Measurements from ENCODE around the gene ARHGEF5.

Gene ARHGEF5

GRCh38 chr7:144403102-144403501 is 47.9 kb downstream of the ARHGEF5 start:
- no peak for TF ChIP-seq CTCF (IDR thresholded peaks at IDR 0.05; ENCODE audit: insufficient read depth, low read depth, low read length, missing control alignments)
- H3K4me3 ChIP-seq (ENCODE audit: low read length) = no peak overlapping the region
- DNase-seq (ENCODE audit: low read depth) = no peak

GRCh38 chr7:144403649-144404061 is 48.5 kb downstream of the ARHGEF5 start, which contains the start of gene NOBOX:
TSS of gene NOBOX (minus strand) at chr7:144403693.
- DNase-seq (ENCODE audit: low read depth) = no peak
- no peak for TF ChIP-seq CTCF (IDR thresholded peaks at IDR 0.05; ENCODE audit: insufficient read depth, low read depth, low read length, missing control alignments)
- no peak within 1 kb of the TSS for H3K4me3 ChIP-seq (ENCODE audit: low read length)

DNA sequence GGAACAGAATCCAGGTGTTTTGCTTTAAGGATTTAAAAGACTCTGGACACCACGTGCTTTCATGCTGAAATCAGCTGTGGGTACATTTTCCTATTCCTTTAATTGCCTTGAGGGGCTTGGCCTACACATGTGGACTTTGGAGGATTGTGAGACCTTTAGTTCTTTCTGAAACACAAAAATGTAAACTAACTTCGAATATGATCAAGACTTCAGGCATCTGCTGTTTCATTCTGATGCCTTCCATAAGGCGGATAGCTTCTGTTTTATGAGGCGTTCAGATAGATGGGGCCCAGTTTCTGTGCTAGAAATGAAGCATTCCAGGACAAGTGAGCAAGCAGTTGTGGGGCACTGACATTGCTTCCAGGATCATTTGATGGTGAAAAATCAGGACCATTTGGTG is 49.7 kb downstream of the ARHGEF5 start:
- no peak for TF ChIP-seq CTCF (IDR thresholded peaks at IDR 0.05; ENCODE audit: insufficient read depth, low read depth, low read length, missing control alignments)
- no peak for DNase-seq (ENCODE audit: low read depth)
- no peak overlapping the region for H3K4me3 ChIP-seq (ENCODE audit: low read length)

DNA sequence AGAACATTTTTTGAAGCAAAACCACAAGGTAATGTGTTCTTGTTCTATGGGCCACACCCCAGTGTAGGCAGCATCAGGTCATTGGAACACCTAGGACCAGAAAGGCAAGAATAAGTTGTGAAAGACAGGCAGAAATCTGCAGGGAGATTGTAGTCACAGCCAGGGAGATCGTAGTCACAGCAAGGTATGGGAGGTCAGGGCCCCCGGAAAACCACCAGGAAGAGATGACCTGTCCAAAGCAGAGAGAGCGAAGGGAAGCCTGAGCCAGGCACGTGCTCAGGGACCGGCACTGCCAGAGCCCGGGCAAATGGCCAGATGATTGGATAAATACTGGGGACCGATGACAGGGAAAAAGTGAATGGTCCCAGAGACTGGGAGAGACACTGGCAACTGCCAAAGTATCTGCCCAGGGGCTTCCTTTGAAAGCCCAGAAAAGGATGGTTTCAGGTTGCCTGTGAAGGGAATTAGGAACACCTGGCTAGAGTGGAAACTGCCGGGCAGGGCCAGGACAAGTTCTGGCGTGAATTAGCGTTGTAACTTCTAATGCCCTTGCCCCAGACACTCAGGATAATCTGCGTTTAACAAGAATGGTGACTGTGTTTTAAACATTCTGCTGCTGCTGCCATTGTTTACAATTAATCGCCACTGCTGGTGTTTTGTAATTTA is 52.2 kb downstream of the ARHGEF5 start:
- DNase-seq (ENCODE audit: low read depth) = peak; percentile 93
- TF ChIP-seq CTCF (IDR thresholded peaks at IDR 0.05; ENCODE audit: insufficient read depth, low read depth, low read length, missing control alignments) = no peak
- peak overlapping the region; percentile 26 for H3K4me3 ChIP-seq (ENCODE audit: low read length)

DNA sequence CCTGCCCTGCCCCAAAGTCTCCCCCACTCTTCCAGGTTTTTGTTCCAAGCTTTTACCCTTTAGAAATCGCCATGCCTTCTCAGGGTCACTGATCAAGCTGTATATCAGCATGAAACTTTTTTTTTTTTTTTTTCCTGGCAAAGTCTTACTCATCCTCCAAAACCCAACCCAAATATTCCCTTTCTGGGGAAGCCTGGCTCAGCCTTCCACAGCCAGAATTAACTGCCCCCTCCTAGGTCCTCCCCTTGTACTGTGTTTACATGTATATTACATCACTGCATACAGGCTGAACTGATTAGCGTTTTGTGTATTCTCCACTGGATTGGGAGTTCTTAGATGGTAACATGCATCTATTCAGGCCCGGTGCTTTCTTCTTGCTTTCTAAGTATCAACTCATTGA is 52.9 kb downstream of the ARHGEF5 start:
- peak; percentile 58 for DNase-seq (ENCODE audit: low read depth)
- peak overlapping the region; percentile 26 for H3K4me3 ChIP-seq (ENCODE audit: low read length)
- no peak for TF ChIP-seq CTCF (IDR thresholded peaks at IDR 0.05; ENCODE audit: insufficient read depth, low read depth, low read length, missing control alignments)

DNA sequence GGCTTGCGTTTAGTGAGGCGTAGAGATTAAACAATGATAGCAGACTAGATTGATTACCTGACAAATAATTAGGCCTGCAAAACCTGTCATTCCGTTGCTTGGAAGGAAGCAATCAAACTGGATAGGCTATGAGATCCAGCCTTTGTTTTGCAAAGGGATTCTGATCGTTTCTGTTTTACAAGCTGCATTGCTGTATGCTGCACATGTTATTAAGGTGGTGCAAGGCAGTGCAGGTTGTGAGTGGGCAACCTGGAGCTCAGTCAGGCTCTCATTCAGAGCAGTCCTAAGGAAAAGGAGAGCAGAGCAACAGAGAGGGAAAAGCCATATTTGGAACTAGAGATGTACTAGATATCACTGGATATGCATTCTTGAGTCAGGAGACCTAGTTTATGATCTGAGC is 55.2 kb downstream of the ARHGEF5 start:
- DNase-seq (ENCODE audit: low read depth) = no peak
- H3K4me3 ChIP-seq (ENCODE audit: low read length) = no peak overlapping the region
- TF ChIP-seq CTCF (IDR thresholded peaks at IDR 0.05; ENCODE audit: insufficient read depth, low read depth, low read length, missing control alignments) = no peak

GRCh38 chr7:144414815-144415214 is 59.6 kb downstream of the ARHGEF5 start:
- H3K4me3 ChIP-seq (ENCODE audit: low read length) = no peak overlapping the region
- no peak for DNase-seq (ENCODE audit: low read depth)
- TF ChIP-seq CTCF (IDR thresholded peaks at IDR 0.05; ENCODE audit: insufficient read depth, low read depth, low read length, missing control alignments) = no peak
